T-helper 22 cell (primary cell): Measurements from ENCODE around the gene ACER3.
"Not testable (repeated sequence)": the region's sequence is repeated elsewhere in the genome, so short reads cannot be mapped to it uniquely, and the experiment has no call there.

Experiments used
- DNase-seq: peaks from one replicate; pipeline ENCODE4 v3.0.0-alpha.2; 2020; ENCODE audit warnings: low read depth

Gene ACER3

DNA sequence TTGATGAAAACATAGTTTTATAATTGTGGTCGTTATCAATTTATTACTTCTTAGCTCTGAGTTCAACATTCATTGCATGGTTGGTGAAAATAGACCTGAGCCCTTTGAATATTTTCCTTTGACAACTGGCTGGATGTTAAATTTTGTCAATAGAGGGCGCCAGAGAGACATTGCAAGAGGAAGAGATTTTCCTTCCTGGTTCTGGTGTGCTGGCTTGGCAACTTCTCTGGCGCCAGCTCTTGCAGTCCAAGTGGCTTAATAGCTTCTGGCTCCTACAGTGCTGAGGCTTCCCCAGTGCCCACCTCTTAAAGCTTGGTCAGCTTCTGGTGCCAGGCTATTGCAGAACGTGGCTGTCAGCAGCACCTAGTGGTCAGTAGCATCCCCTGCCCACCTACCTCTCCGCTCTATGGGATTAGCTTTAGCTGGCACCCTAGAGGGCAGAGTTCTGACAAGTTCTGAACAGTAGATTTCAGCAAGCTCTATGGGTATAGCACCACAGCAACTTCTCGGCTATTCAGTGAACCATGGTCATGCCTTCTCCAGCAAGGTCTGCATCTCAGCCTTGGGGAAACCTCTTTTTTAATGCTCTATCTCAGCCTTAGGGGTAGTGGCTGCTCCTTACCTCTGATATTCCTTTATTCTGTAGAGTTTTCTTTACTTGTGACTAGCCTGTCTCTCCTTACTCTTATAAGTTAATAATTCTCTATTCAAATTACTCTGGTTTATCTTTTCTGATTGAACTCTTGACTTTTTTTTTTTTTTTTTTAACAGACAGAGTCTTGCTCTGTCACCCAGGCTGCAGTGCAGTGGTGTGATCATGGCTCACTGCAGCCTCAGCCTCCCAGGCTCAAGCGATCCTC lies 59.4 kb downstream of the ACER3 start:
- DNase-seq = no peak

DNA sequence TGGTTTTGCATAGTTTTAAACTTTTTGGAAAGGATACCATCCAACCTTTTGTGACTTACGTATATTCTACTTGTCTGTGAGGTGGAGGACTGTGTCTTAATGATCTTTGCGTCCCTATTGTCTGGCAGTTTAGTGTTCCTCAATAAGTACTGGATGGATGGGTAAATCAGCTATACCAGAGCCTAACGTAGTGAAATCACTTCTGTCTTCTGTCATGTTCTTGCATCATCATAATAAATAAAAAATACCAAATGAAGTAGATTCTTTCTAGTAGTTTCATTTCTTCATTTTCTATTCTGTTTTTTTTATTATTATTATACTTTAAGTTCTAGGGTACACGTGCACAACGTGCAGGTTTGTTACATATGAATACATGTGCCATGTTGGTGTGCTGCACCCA lies 66.4 kb downstream of the ACER3 start:
- DNase-seq = no peak

DNA sequence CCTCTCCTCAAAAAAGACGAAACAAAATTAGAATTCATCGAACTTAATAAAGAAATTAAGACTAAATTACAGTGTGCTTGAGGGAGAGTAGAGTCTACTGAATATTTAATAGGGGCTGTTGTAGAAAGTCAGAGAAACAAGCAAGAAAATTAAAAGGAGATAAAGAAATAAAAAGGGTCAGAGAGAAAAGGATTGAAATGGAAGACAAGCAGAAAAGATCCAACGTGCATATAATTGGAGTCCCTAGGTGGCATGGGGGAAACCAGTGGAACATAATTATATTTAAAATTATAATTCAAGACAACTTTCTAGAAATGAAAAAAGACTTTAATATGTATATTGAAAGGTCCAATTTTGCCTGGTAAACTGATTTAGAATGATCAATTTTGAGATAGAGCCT lies 74.3 kb downstream of the ACER3 start:
- DNase-seq = no peak

DNA sequence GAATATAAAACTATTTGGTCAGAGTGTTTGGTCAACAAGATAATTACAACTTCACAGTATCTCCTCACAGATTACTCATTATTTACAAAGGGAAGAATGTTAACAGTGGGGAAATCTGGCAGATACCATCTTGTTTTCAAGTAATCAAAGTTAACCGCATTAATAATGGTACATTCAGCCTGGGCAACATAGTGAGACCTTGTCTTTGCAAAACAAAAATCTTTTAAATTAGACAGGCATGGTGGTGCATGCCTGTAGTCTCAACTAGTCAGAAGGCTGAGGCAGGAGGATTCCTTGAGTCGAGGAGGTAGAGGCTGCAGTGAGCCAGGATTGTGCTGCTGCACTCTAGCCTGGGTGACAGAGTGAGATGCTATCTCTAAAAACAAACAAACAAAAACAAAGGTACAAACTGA lies 78.5 kb downstream of the ACER3 start:
- no peak for DNase-seq

DNA sequence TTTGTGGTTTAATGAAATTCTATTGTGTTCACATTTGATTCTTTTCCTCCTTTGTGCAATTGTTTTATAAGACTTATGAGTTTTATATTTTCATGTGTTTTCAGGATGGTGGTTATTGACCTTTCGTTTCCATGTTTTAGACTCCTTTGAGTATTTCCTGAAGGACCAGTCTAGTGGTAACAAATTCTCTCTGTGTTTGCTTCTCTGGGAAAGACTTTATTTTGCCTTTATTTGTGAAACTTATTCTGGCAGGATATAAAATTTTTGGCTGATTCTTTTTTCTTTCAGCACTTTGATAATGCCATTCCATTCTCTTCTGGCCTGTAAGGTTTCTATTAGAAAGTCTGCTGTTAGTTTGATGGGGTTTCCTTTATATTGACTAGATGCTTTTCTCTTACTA lies 83.5 kb downstream of the ACER3 start:
- no peak for DNase-seq

DNA sequence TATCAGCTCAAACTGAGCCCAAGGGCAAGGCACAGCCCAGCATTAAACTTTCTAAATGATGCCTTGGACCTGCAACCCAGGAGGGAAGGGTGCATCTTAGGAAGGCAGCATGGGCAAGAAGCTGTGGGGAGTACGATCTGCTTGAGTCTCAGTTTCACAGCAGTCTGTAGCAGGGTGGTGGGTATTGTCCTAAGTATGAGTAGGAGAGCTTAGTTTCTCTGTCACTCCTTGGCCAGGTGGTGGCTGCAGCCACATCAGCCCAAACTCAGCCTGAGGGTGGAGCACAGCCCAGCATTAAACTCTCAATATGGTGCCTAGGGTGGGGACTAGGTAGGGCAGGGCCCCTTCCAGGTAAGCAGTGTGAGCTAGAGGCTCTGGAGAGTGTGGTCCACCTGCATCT lies 85.5 kb downstream of the ACER3 start:
- no peak for DNase-seq

DNA sequence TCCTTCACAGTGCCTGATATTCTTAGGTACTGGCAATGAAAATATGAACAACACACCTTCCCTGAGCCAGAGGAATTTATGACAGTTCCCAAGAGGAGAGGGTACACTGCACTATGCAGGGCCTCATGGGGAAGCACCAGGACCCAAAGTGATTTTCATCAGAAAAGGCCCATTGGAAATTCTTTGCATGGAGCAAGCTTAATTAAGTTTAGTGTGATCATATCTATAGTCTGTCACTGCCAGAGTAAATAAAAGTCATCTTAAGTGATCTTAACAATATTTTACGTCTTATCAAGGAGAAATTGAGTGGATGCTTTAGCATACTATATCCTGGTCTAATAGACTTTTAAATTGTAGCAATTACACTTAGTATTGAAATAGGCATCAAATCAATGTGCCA lies 86.5 kb downstream of the ACER3 start:
- DNase-seq = no peak

DNA sequence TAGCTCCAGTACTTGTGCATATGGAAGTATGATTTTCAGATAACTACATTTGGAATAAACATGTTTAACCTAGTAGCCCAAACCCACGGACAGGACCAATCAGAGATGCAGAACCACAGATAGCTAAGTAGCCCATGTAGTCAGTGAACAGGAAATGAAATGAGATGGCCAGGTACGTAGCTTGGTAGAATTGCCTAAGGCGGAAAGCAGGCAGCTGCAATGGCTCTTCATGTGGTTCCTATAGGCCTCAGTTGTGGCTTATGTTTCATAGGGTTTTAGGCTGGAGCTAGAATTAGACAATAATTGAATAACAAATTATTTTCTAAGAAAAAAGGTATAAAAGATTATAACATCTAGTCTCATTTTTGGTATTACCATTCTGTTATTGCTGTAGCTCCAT lies 87.1 kb downstream of the ACER3 start:
- DNase-seq = no peak

DNA sequence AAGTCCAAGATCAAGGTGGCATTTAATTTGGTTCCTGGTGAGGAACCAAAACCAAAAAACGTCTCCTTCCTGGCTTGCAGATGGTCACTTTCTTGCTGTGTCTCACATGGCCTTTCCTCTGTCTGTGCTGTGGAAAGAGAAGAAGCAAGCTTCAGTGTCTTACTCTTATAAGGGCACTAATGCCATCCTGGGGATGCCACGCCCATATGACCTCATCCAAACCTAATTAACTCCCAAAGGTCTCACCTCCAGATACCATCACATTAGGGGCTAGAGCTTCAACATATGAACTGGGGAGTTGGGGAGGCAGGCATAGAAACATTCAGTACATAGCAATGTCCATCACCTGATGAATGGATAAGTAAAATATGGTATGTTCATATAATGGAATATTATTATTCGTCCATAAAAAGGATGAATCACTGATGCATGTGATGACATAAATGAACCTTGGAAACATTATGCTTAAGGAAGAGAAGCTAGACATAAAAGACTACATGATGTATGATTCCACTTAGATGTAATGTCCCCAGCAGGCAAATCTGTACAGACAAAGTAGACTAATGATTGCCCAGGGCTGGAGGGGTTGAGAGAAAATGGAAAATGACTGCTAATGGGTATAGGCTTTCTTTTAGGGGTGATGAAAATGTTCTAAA lies 94.9 kb downstream of the ACER3 start:
- DNase-seq = no peak

DNA sequence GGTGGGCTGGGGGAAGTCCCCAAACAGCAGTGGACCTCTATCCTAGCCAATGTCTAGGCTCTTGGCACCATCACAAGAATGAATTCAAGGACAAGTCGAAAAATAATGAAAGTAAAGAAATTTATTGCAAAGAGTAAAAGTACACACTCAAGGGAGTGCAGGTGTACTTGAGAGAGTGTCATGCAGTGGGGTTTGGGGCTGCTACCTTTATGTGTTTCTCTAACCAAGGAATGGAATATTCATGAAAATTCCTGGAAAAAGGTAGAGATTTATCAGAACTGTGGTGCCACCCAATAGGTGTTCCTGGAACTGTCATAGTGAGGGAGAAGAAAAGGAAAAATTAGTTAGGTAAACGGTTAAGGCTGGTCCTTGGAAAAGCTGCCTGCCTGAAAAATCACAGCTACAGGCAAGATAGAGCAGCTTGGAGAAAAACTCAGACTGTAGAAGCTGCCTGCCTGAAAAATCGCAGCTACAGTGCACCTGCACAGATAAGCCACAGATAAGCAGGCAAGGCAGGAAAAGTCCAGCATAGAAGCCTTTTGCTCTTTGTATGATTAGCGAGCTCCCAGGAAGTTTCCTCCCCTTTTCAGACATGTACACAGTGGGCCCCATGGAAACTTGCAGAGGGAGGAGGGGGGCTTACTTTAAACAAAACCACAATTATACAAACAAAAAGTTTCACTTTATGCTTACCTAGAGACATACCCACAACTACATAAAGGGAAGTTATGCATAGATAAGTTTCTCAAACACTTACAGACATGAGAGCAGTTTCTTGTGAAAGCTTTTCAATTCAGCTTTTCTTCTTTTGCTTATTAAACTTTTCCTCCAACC lies 102.1 kb downstream of the ACER3 start:
- DNase-seq = no peak

DNA sequence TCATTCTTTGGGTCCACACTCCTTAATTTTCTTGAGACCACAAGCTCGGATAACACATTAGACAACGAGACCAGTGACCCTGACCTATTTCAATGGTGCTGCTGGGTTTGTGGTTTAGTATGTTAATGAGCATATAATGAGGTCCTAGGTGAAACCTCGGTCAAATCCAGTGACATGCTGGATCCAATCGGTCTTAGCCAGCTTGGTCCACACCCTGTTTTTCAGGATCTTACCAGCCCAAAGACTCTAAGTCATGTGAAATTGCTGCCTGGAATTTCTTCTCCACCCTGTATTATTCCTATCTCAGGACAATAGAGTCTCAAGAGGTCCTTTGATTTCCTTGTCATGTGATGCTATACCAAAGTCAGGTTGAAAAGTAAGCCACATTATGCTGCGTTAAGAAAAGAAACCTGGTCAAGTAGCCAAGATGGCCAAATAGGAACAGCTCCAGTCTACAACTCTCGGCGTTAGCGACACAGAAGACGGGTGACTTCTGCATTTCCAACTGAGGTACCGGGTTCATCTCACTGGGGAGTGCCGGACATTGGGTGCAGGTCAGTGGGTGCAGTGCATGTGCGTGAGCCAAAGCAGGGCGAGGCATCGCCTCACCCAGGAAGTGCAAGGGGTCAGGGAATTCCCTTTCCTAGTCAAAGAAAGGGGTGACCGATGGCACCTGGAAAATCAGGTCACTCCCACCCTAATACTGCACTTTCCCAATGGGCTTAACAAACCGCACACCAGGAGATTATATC lies 102.9 kb downstream of the ACER3 start:
- DNase-seq = not testable (repeated sequence)

DNA sequence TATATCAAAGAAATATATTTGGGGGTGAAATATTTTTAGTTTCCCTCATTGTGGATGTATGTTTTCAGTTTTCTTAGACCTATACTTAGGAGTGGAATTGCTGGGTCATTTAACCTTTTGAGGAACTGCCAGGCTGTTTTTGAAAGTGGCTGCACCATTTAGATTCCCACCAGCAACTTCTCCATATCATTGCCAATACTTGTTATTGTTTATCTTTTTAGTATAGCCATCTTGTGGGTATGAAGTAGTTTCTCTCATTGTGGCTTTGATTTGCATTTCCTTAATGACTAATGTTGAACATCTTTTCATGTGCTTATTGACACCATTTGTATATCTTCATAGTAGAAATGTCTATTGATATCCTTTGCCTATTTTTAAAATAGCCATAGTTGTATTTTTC lies 111.3 kb downstream of the ACER3 start:
- DNase-seq = no peak

DNA sequence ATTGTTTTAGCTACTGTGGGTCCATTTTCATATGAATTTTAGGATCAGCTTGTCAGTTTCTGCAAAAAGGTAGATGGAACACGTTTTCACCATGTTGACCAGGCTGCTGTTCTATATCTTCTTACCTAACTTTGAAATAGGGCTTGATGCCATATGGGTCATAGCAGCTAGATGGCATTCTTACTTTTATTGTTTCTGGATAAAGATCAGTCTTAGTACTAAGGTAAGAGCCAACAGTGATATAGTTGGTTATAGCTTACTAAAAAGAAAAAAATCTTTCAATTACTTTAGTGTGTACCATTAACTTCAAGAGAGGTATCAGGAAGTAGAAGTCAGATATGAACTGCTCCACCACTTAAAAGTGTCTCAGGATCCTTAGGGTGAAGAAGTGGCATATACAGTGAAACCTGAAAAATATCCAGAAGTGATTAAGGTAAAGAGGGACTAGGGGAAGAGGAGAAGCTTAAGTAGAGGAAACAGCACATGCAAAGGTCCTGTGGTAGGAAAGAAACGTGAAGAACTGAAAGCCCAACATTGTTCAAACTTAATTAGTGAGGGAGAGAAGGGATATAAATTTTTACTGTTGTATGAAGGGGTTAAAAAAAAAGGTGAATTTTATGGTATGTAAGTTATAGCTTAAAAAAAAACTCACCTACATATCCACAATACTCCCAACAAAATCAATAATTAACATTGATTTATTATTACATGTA lies 113.6 kb downstream of the ACER3 start:
- DNase-seq = no peak

DNA sequence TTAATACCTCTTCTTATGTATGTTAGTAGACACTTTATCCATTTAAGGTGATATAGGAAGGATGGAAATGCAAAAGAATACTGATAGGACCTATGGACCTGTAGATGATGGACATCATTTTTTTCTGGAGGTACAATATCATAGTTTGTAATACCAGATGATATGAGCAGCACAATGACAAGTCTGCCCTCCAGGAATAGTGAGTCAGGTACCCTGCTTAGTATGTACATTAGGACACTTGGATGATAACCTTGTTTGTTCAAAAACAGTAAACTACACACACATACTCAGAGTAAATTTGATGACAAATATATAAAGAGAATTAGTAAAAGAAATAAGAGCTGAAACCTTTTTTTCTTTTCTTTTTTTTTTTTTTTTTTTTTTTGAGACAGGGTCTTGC lies 114.8 kb downstream of the ACER3 start:
- DNase-seq = no peak

DNA sequence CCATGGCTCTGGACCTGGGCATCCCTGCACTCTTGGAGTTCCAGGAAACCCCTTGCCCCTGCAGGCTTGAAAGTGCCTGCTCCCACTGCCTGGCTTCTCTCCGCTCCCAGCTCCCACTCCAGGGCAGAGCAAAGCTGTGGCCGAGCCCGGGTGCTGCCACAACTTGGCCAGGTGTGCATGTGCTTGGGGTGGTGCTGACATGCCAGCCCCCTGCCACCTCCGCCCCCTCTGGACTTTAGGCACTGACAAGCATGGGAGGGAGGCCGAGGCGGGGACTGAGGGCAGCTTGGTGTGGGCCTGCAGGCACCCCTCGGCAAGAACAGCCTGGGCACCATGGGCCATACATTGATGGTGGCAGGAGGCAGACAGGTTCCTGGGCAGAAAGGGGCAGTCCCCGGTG lies 117.1 kb downstream of the ACER3 start:
- DNase-seq = no peak

DNA sequence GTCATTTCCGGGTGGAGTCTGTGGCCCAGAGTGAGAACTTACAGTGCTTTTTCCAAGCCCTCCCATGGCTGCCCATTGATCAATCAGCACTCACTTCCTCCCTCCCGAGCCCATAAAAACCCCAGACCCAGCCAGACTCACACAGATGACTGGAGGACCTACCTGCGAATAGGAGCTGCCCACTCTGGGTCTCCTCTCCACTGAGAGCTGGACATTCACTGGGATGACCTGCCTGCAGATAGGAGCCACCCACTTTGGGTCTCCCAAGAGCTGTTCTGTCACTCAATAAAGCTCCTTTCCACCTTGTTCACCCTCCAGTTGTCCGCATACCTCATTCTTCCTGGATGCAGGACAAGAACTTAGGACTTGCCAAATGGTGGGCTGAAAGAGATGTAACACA lies 117.5 kb downstream of the ACER3 start:
- DNase-seq = no peak

DNA sequence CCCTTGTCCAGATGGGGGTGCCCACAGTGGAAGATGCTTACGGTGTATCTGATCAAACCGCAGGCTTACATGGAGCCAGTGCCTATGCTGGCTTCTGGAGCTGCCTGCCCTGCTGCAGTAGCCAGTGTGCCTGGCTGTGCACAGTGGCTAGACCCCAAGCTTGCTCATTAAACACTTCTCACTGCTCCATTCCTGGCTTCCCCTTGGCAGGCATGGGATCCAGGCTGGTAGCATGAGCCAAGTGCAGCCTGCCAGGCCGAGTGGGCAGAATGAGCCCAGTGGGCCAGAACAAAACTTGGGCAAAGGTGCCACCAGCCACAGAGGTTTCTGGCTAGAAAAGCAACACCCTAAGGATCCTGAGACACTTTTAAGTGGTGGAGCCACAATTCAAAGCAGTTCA lies 118.1 kb downstream of the ACER3 start:
- DNase-seq = no peak

DNA sequence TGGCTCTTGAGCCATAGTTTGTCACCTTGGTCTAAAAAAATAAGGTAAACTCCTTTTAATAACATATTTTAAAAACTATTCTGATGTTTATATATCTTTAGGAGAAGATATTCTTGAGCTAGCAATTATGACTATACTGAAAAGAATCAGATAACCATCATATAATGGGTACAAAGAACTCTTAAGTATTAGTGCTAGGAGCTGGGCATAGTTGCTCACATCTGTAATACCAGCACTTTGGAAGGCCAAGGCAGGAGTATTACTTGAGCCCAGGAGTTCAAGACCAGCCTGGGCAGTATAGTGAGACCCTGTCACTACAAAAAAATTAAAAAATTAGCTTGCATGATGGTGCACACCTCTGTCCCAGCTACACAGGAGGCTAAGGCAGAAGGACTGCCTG lies 119.5 kb downstream of the ACER3 start:
- no peak for DNase-seq

DNA sequence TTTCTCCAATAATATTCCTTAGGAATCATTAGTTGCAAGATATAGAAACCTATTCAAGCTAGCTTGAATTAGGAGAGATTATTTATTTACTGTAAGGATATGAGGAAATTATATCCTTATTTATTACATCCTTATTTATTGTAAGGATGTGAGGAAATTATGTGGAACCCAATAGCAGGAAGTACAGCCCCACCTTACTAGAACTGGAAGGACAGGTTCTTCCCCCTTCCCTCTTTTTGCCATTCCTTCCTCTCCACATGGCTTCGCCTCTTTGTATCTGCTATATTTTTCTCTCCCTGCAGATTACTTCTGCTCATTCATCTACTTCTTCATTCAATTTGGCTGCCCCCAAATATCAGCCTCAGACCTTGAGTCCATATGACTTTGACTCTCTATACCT lies 124.0 kb downstream of the ACER3 start:
- no peak for DNase-seq

DNA sequence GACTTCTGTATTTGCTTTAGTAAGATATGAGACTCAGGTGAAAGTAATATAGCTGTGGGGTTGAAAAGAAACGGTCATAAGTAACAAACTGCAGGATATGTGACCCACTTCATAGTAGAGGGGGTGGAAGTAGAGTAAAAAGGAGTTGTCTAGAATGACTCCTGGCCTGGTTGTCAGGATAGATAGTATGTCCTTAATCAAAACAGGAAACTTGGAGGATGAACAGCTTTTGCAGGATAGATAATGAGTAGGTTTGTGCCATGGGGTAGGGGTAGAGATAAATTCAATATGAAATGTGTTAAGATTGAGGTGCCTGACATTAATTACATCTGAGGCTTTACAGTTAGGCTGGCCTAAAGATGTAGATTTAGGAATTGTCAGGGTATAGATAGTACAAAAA lies 126.5 kb downstream of the ACER3 start:
- no peak for DNase-seq

DNA sequence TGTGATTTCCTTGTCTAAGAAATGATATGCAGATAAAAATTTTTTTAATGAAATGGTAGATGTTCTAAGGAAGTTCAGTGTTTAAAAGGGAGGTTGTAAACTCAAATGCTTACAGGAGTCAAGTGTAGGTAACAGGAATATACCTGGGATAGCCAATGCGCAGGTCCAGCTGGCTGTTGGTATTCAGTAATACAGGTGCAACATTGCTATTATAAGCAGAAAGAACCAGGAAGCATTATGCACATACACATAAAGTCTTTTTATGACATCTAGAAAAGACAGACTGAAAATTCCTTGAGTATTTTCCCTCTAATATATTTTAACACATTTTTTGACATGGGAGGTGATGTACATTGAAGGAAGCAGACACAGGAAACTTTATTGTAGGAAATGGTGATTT lies 129.9 kb downstream of the ACER3 start:
- no peak for DNase-seq
